ENCODE measurements around the gene INTS4.
"Not testable (repeated sequence)": the region's sequence is repeated elsewhere in the genome, so short reads cannot be mapped to it uniquely, and the experiment has no call there.

INTS4 gene, protein sequence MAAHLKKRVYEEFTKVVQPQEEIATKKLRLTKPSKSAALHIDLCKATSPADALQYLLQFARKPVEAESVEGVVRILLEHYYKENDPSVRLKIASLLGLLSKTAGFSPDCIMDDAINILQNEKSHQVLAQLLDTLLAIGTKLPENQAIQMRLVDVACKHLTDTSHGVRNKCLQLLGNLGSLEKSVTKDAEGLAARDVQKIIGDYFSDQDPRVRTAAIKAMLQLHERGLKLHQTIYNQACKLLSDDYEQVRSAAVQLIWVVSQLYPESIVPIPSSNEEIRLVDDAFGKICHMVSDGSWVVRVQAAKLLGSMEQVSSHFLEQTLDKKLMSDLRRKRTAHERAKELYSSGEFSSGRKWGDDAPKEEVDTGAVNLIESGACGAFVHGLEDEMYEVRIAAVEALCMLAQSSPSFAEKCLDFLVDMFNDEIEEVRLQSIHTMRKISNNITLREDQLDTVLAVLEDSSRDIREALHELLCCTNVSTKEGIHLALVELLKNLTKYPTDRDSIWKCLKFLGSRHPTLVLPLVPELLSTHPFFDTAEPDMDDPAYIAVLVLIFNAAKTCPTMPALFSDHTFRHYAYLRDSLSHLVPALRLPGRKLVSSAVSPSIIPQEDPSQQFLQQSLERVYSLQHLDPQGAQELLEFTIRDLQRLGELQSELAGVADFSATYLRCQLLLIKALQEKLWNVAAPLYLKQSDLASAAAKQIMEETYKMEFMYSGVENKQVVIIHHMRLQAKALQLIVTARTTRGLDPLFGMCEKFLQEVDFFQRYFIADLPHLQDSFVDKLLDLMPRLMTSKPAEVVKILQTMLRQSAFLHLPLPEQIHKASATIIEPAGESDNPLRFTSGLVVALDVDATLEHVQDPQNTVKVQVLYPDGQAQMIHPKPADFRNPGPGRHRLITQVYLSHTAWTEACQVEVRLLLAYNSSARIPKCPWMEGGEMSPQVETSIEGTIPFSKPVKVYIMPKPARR

DNA sequence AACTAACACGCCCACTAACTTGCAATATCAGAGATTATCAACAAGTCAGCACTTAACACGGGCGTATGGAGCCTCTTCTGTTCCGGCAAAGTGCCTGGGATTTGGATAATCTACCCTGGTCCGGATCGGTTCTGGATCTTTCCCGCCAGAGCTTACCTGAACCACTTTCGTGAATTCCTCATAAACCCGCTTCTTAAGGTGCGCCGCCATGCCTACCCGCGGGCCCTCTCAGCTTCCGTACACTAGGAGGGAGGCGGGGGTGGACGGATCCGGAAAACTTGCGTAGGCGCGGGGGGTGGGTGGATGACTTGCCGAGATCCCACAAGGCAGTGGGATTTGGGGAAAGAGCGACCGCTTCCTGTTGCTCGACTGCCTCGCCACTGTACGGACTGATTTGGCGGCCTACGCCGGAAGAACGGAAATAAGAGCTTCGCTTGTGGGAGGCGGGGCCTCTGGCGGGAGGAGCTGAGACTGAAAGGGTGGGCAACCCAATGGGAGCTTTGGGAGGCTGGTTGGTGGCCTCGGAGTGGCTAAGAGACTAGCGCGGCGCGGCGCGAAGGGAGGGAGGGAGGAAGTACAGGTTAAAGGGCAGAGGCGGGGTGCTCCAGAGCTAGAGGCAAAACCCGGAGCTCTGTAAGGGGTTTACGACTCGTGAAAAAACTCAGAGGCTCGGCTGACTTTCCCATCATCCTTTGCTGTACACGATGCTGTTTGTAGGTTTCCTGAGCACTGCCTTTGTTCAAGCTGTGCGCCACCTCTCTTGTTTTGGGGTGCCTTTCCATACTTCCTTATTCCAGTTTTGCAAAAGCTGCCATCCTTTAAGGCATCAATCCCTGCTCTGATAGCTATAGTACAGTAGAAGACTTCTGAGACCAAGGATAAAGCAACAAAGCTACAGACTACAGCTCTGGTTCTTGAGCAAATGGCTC is at the start of gene INTS4:
INTS4 (minus strand) TSS at position 235 of the 929 bp plus-strand sequence; CDS start at position 210, 25 bp downstream.
- peak; percentile 99 for DNase-seq

DNA sequence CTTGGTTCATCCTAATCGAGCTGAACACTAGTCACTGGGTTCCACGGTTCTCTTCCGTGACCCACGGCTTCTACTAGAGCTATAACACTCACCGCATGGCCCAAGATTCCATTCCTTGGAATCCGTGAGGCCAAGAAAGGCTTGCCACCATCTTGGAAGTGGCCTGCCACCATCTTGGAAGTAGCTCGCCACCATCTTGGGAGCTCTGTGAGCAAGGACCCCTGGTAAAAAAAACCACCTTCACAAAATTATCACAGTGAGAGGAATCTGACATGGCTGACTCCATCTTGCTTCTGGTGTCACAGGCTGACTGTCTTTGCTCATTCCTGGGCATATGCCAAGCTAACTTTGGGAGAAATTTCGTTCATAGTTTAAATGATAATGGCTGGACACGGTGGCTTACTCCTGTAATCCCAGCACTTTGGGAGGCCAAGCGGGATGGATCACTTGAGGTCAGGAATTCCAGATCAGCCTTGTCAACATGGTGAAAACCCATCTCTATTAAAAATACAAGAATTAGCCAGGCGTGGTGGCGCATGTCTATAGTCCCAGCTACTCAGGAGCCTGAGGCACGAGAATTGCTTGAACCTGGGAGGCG is 47.5 kb upstream of the INTS4 start:
- DNase-seq: no peak

DNA sequence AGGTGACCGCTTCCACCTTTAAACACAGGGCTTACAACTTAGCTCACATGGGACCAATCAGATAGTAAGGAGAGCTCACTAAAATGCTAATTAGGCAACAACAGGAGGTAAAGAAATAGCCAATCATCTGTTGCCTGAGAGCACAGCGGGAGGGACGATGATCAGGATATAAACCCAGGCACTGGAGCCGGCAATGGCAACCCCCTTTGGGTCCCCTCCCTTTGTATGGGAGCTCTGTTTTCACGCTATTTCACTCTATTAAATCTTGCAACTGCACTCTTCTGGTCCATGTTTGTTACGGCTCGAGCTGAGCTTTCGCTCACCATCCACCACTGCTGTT is 46.9 kb upstream of the INTS4 start:
- DNase-seq: not testable (repeated sequence)

DNA sequence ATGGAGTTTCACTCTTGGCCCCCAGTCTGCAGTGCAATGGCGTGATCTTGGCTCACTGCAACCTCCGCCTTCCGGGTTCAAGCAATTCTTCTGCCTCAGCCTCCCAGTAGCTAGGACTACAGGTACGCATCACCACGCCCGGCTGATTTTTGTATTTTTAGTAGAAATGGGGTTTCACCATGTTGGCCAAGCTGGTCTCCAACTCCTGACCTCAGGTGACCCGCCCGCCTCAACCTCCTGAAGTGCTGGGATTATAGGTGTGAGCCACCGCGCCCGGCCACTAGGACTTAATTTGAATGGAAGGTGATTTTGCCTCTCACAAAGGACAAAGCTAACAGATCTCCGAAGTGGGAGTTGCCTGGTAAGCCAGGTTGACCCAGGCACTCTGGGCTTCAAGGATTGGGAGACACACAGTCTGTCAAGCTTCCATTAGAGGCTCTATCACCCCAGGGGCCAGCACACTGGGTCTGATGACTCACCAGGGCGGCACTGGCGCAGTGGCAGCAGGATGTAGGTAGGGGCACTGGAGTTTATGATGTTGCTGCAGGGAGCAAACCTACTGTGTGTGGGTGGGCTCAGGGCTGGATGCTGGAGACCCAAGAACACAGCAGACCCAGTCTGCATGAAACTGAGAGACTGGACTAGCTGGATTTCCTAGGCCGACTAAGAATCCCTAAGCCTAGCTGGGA is 46.4 kb upstream of the INTS4 start:
- DNase-seq: no peak

DNA sequence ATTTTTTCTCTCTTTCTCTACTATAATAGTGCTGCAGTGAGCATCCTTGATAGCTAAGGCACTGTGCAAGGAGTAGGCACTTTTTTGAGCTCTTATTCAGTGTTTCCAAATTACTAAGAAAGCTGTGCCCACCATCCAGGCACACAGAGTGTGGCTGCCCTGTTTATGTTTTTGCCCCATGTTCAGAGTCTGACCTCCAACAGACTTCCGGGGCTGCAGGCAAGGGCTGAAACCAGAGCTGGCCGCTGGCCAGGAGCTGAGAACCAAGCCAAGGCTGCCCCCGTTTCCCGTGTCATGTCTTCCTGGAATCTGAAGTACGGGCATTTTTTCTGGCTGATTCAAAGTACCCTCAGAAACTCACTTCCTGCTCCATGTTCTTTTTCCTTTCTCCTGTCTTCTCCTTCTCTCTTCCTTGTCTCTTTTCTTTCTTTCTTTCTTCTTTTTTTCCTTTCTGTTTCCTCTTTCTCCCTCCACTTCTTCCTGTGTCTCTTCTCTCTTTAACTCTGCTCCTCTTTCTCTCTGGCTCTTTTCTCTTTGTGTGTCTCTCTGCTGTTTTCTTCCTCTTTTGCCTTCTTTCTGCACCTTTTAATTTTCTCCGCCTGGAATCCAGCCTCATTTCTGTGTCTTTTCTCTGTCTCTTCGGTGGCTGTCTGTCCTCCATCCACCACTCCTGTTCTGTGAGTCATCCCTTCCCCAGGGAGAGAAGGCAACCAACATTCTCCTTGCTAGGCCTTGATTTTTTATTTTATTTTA is 45.6 kb upstream of the INTS4 start:
- DNase-seq: no peak

DNA sequence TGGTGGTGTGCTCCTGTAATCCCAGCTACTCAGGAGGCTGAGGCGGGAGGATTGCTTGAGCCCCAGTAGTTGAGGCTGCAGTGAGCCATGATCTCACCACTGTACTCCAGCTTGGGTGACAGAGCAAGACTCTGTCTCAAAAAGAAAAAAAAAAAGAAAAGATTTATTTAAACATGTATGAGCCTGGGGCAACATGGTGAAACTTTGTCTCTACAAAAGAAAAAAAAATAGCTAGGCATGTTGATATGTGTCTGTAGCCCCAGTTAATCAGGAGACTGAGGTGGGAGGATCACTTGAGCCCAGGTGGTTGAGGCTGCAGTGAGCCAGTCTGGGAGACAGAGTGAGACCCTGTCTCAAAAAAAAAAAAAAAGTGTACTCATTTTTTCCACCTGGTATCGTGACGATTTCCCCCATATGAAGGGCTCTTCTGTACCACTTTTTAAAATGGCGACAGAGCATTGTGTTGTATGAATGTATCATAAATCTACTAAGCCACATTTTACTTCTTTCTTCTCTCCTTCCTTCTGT is 45.0 kb upstream of the INTS4 start:
- DNase-seq: no peak

DNA sequence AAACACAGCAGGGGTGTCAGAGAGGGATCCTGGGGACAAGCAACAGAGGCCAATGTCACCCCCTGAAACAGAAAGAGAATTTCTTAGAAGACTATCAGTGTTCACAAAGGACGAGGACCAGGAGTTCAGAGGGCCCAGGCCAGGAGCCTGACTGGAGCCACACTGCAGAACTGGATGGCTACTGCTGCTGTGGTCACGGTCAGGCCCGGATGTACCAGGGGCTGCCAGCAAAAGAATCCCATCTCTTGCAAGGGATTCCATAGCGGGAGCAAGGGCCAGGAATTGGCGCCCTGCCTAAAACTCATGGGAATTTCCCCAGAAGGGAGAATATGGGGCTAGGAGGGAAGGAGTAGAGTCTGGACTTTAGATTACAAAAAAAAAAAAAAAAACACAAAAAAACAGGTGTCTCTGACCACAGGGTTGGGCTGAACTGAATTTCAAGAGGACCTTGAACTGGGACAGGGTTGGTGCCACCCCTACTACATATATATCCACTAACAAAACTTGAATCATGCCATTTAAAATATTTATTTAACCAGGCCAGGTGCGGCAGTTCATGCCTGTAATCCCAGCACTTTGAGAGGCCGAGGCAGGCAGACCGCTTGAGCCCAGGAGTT is 44.3 kb upstream of the INTS4 start:
- DNase-seq: no peak

DNA sequence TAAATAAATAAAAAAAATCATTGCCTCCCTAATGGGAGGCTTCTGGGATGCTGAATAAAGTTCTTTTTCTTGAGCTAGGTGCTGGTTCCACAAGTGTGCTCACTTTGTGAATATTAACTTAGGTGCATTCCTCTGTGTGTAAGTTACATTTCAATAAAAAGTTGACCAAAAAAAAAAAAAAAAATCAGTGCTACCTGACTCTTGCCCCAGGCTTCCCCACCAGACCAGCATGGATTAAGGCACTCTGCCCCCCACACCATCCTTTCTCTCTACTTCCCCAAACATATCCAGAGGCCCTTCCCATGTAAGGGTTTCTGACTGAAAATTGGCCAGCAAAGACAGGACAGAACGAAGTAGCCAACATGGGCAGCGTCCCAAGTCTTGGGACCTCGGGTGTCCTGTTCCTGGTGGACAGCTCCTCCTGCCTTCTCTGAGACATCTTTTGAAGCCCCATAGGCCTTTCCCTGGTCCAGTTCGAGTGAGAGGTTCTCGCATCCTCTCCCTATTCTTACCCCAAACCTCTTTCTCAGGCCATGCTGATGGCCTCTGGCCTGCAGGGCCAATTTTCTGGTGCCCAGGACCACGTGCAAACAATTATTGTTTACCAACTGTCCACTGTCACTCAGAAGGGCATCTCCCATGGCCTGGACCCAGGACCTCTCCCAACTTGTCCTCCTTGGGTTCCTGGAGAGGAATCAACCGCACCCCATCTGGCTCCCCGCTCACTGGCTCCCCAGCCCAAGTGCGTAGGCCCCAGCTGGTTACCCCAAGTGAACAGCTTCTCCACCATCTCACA is 43.6 kb upstream of the INTS4 start:
- DNase-seq: no peak

DNA sequence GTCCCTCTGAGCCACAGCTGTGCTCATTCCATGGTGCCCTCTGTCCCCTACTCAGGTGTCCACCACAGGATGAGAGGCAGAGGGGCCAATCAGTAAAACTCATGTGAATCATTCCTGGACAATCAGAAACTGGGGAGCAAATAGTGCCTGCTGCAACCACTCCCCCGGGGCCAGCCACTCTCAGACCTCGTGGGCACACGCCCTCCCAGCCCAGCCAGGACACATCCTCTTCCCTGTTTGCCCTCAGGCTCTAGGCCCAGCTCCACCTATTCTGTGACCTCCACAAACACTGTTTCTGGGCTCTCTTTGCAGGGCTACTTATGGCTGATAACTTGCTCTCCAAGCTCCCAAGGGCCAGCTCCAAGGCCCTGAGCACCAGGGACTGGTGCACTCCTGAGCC is 42.6 kb upstream of the INTS4 start:
- no peak for DNase-seq

DNA sequence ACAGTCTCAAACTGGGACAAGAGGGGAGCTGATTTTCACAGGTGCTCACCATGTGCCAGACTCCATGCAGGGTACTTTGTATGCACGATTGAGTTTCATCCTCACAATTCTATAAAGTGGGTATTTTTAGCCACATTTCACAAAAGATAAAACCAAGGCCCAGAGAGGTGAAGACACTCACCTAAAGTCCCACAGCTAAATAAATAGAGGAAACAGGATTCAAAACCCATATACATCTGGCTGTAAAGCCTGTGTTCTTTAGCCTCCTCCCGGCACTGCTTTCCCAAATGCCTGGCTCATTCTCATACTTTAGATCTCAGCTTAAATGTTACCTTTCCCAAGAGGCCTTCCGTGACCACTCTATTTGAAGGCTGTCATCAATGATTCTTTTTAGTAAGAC is 41.8 kb upstream of the INTS4 start:
- no peak for DNase-seq

DNA sequence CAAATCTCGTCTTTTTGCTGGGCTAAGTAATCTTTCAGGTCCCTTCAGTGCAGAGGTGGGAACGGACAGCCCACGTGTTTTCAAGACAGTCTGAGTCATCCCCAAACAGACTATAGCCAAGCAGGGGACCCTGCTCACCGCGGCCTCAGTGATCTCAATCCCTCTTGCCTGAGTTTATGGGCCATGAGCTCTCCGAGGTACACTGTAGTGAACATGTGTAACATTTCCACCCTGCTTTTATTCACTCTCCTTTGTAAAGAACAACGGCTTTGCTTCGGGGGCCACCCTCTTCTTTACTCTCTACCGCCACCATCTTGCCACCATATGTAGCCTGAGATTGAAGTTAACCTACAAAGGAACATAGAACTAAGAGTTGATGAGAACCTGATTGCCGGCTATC is 40.2 kb upstream of the INTS4 start:
- DNase-seq: no peak

DNA sequence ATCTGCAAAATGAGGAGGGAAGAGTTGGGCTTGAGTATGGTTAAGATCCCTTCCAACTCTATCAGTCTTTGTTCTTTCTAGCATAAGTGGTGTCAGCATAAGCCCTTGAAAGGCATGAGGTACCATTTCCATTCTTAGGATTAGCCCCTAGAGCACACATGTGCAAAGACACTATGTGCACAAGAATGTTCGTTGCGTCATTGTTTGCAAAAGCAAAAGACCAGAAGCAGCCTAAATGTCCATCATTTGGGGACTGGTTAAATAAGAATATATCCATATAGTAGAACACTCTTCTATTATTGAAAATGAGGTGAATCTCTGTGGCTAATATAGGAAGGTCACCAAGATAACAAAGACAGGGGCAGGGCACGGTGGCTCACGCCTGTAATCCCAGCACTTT is 38.6 kb upstream of the INTS4 start:
- DNase-seq: no peak

DNA sequence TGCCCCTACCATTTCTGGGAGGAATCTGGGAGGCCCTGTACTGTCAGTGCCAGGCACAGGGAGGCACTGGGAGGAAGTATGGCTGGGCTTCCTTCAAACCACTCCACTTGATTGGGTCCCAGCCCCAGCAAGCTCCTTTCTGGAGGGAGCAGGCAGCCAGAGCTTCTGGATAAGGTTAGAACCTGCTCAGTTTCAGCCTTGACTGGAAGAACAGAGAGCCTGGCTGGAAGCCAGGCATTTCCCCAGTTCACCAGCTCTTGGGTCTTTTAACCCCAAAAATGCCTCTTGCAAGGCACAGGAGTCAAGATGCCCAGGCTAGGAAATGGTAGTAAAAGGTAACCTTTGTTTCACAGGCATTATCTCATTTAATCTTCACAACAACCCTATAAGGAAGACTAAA is 37.6 kb upstream of the INTS4 start:
- DNase-seq: no peak

DNA sequence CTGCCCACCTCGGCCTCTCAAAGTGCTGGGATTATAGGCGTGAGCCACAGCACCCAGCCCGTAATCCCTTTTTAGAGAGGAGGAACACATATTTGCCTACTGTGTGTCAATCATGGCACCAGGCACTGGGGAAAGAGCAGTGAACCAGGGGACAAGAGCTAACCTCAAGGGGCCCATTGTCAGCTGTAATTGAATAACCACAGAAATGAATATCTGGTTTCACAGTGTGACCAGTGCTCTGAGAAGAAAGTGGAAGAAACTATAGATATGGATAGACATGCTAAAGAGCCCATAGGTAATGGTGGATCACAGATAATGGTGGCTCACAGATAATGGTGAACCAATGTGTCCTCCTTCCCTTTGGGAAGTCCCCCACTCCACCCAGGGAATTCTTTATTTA is 37.2 kb upstream of the INTS4 start:
- no peak for DNase-seq

DNA sequence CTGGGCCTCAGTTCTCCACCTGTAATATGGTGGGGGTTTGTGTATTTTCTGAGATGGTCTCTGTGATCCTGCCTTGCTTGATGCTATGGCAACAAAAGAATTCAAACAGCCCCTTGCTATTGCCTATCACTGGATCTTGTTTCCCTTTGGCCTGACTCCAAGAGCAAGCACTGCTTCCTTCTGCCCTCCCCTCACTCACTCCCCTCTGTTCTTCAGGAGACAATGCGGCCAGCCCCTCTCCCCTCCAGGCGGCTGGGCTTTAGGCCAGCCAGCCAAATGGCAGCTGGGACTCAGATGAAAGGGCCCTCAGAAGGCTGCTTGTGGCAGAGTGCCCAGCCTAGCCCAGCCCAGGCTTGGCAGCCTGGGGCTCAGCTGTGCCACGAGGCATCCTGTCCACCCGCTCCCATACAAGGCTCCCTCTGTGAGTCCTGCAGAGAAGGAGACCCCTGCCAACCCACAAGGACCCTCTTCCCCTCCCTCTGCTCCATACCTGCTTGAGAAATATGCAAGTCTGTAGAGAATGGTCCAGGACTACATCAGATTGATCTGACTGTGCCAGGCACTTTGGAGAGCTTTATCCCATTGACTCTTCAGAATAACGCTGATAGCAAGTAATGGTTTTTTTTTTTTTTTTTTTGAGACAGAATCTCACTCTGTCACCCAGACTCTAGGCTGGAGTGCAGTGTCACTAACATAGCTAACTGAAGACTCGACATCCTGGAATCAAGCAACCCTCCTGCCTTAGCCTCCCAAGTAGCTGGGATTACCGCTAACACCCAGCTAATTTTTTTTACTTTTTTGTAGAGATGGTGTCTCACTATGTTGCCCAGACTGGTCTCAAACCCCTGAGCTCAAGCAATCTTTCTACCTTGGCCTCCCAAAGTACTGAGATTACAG is 36.2 kb upstream of the INTS4 start:
- no peak for DNase-seq

DNA sequence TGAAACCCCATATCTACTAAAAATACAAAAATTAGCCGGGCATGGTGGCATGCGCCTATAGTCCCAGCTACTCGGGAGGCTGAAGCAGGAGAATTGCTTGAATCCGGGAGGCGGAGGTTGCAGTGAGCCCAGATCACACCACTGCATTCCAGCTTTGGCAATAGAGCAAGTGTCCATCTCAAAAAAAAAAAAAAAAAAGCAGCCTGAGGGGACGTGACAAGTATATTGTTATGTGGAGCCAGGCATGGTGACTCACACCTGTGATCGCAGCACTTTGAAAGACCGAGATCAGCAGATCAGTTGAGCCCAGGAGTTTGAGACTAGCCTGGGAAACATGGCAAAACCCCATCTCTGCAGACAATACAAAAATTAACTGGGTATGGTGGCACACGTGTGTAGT is 34.0 kb upstream of the INTS4 start:
- not testable (repeated sequence) for DNase-seq

DNA sequence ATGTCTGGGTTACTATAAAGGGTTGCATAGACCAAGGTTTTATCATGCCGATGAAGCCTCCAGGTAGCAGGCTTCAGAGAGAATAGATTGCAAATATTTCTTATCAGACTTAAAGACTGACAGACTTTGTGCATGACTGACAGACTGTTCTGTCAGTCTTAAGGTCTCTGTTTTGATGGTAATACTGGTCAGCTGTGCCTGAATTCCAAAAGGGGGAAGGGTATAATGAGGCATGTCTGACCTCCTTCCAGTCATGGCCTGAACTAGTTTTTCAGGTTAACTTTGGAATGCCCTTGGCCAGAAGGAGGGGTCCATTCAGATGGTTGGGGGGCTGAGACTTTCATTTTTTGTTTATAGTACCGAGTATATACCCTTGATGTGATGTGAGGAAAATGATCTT is 33.3 kb upstream of the INTS4 start:
- DNase-seq: no peak

DNA sequence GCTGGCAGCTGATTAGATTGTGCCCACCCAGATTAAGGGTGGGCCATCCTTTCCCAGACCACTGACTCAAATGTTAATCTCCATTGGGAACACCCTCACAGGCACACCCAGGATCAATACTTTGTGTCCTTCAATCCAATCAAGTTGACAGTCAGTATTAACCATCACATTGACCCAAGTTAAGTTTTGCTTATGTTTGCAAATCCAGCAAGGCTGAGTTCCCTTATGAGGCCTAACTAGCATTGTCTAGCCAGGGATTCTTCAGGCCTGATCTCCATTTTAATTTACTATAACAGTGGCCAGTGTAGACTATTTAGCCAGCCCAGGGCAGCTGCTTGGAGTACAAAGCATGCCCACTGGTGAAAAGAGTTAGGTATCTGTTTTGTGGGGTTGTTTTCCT is 30.9 kb upstream of the INTS4 start:
- DNase-seq: no peak

All from CD4-positive, alpha-beta T cell treated with Interleukin-4 for 4 hours (primary cell).